A673 (cell line): ENCODE results near the gene QKI. TPM values are rescaled to one million over a fixed set of nuclear protein-coding genes. Genes with fewer than 3 reads are reported as not detected.

ENCODE experiments used
- BruUV-seq: library from RNA; stranded (reverse); fragments of 400-500 nt; replicated peaks from 2 replicates; lab custom pipeline; 2021; lab: Mats Ljungman, UMichigan
- CTCF ChIA-PET: fragments of 300-600 bp; sonication (Branson Sonifier 250); formaldehyde crosslinking; loops from one replicate; lab custom pipeline; 2022; ENCODE audit warnings: antibody characterized with exemption; lab: Charles Lee
- POLR2A ChIA-PET: fragments of 300-600 bp; sonication (Branson Sonifier 250); formaldehyde crosslinking; loops from one replicate; lab custom pipeline; 2022; ENCODE audit warnings: antibody characterized with exemption; ENCODE audit not compliant: low non-redundant PET; lab: Charles Lee
- DNase-seq: peaks from one replicate; pipeline ENCODE4 v3.0.0-alpha.2; 2015; ENCODE audit warnings: low spot score
- H3K27ac ChIP-seq: fragments of 200-600 bp; sonication (generic); 2 replicates; pipeline ENCODE4 v1.5.1; 2016; ENCODE audit warnings: mixed run types, low read depth, mild to moderate bottlenecking, mixed read lengths, antibody characterized with exemption, low read length; ENCODE audit not compliant: poor library complexity, severe bottlenecking
- H3K27me3 ChIP-seq: fragments of 200-600 bp; sonication (generic); replicated peaks from 2 replicates; pipeline ENCODE4 v1.6.1; 2017; ENCODE audit warnings: mixed run types, low read depth, mild to moderate bottlenecking, mixed read lengths, antibody characterized with exemption, low read length; ENCODE audit not compliant: insufficient read depth, poor library complexity
- H3K36me3 ChIP-seq: fragments of 200-600 bp; sonication (generic); 2 replicates; pipeline ENCODE4 v1.6.1; 2016; ENCODE audit warnings: mixed run types, mild to moderate bottlenecking, mixed read lengths, antibody characterized with exemption, low read length; ENCODE audit not compliant: insufficient read depth, poor library complexity, severe bottlenecking
- H3K4me1 ChIP-seq: fragments of 200-600 bp; sonication (generic); 2 replicates; pipeline ENCODE4 v1.6.1; 2017; ENCODE audit warnings: mixed run types, mild to moderate bottlenecking, mixed read lengths, antibody characterized with exemption, low read length; ENCODE audit not compliant: insufficient read depth, poor library complexity, severe bottlenecking
- H3K4me3 ChIP-seq: fragments of 200-600 bp; sonication (generic); 2 replicates; pipeline ENCODE4 v1.5.1; 2016; ENCODE audit warnings: low read depth, mixed run types, mild to moderate bottlenecking, mixed read lengths, low read length; ENCODE audit not compliant: poor library complexity, severe bottlenecking
- H3K9me3 ChIP-seq: fragments of 200-600 bp; sonication (generic); 2 replicates; pipeline ENCODE4 v1.6.1; 2016; ENCODE audit warnings: mixed run types, low read depth, mild to moderate bottlenecking, mixed read lengths, antibody characterized with exemption, low read length; ENCODE audit not compliant: poor library complexity, severe bottlenecking
- CTCF ChIP-seq: fragments of 300-800, 200-600 bp; sonication (generic); conservative IDR thresholded peaks from 2 replicates; pipeline ENCODE4 v1.5.1; 2017; ENCODE audit warnings: low read depth, mild to moderate bottlenecking, antibody characterized with exemption, low read length, moderate library complexity, mixed read lengths
- EZH2 ChIP-seq: fragments of 200-600 bp; sonication (generic); IDR thresholded peaks from 2 replicates; pipeline ENCODE4 v1.6.1; 2017; ENCODE audit warnings: borderline replicate concordance, low read depth, mild to moderate bottlenecking, mixed read lengths, antibody characterized with exemption, low read length; ENCODE audit not compliant: poor library complexity, severe bottlenecking
- intact Hi-C: fragments of 100-400 bp; cut with micrococcal nuclease; formaldehyde crosslinking; loops from one replicate; pipeline ENCODE4 v1.10.0; 2022; ENCODE audit not compliant: unreplicated experiment
- total RNA-seq: library from RNA; stranded (reverse); gene quantifications from 2 replicates; pipeline ENCODE4 v1.2.3, GENCODE V29; 2021

Gene QKI
- total RNA-seq, 1 experiment from 2014 or later: 128 TPM

GRCh38 chr6:163414946-163415619 is 565 bp downstream of the QKI start:
- peaks cover 38% of the 10 kb centered on the region for H3K4me1 ChIP-seq
- no peaks in the 10 kb centered on the region for H3K36me3 ChIP-seq
- TF ChIP-seq EZH2 (no peak), CTCF (no peak)
- no TSS peak for BruUV-seq
- H3K27ac ChIP-seq: peak overlapping the region; percentile 81
- peak; percentile 50 for DNase-seq
- CTCF ChIA-PET: no interaction called here
- H3K4me3 ChIP-seq: peak overlapping the region; percentile 95
- intact Hi-C loops: loop anchor here (5.0 to 10.0 kb wide), 2 partner anchors 230 to 682 kb away; no protein-coding TSS in a partner anchor
- H3K9me3 ChIP-seq: no peaks in the 10 kb centered on the region
- POLR2A ChIA-PET: no interaction called here
- no peaks in the 10 kb centered on the region for H3K27me3 ChIP-seq

- no peaks in the 10 kb centered on the region for H3K27me3 ChIP-seq
- peaks cover 46% of the 10 kb centered on the region for H3K4me1 ChIP-seq
- ChIA-PET CTCF (interaction anchor here (0.6 kb wide), 1 partner anchor 166 kb away, joined by 3 read pairs; no protein-coding TSS in a partner anchor), POLR2A (interaction anchor here (0.6 kb wide), 1 partner anchor 648 kb away, joined by 4 read pairs; no protein-coding TSS in a partner anchor)
- H3K36me3 ChIP-seq: no peaks in the 10 kb centered on the region
- no peak for TF ChIP-seq EZH2
- H3K4me3 ChIP-seq: peak overlapping the region; percentile 95
- peak overlapping the region; percentile 81 for H3K27ac ChIP-seq
- intact Hi-C loops: loop anchor here (2.0 to 10.0 kb wide), 3 partner anchors 231 to 681 kb away; no protein-coding TSS in a partner anchor
- BruUV-seq: no TSS peak
- DNase-seq: peak; percentile 66
- H3K9me3 ChIP-seq: no peaks in the 10 kb centered on the region
Observed at GRCh38 chr6:163415620-163416556, 1.4 kb downstream of the QKI start.

GRCh38 chr6:163416557-163417253 is 2.2 kb downstream of the QKI start:
- peak overlapping the region; percentile 95 for H3K4me3 ChIP-seq
- H3K9me3 ChIP-seq: no peaks in the 10 kb centered on the region
- peaks cover 47% of the 10 kb centered on the region for H3K4me1 ChIP-seq
- TF ChIP-seq EZH2: no peak
- TF ChIP-seq CTCF: peak; percentile 74
- H3K27me3 ChIP-seq: no peaks in the 10 kb centered on the region
- CTCF ChIA-PET: no interaction called here
- H3K27ac ChIP-seq: peak overlapping the region; percentile 81
- TSS peak; percentile 49 for BruUV-seq
- DNase-seq: peak; percentile 85
- H3K36me3 ChIP-seq: no peaks in the 10 kb centered on the region
- intact Hi-C loops: loop anchor here (2.0 to 10.0 kb wide), 3 partner anchors 232 to 681 kb away; no protein-coding TSS in a partner anchor
- POLR2A ChIA-PET: no interaction called here
